ENCODE results near the gene MTSS2.

The MTSS2 gene

DNA sequence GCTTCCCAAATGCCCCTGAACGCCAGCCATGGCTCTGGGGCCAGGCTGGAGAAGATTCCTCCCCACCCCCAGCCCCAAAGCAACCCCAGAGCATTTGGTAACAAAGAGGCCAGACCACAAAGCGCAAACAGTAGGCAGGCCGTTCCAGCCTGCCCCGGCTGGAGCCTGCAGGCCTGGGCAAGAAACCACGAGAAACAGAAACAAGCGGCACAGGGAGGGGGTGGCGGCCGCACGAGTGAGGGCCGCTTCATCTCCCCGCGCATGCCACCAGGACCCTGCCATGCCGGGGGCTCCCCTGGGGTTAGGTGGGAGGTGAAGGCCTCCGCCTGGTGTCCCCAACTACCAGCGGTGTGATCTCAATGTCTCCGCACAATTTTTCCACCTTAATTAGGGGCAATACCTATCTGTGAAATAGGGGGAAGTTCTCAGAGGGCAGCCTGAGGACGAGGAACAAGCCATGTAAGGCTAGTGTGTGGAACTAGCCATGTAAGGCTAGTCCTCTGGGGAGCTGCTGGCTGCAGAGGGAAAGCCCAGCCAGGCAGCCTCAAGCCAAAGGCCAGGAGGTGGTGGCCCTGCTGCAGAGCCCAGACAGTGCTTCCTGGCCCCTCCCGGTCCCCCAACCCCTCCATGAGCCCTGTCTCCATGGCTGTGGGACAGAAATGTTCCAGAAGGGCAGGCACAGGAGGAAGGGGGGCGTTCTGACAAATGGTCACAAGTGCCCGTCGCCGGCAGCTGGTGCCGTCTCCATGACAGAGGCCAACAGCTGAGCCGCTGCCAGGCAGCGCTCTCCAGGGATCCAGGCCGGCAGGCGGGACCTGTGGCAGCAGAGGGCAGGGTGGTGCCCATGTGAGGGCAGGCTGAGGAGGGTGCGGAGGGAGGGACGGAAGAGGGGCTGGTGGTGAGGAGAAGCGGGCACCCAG, 14.5 kb upstream of the MTSS2 start:
- H3K4me3 ChIP-seq (ENCODE audit: low read depth, low read length): no peak overlapping the region
- TF ChIP-seq, protein P1, sequence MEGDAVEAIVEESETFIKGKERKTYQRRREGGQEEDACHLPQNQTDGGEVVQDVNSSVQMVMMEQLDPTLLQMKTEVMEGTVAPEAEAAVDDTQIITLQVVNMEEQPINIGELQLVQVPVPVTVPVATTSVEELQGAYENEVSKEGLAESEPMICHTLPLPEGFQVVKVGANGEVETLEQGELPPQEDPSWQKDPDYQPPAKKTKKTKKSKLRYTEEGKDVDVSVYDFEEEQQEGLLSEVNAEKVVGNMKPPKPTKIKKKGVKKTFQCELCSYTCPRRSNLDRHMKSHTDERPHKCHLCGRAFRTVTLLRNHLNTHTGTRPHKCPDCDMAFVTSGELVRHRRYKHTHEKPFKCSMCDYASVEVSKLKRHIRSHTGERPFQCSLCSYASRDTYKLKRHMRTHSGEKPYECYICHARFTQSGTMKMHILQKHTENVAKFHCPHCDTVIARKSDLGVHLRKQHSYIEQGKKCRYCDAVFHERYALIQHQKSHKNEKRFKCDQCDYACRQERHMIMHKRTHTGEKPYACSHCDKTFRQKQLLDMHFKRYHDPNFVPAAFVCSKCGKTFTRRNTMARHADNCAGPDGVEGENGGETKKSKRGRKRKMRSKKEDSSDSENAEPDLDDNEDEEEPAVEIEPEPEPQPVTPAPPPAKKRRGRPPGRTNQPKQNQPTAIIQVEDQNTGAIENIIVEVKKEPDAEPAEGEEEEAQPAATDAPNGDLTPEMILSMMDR (IDR thresholded peaks at IDR 0.05; ENCODE audit: control insufficient read depth, extremely low read depth, insufficient read depth): no peak
- no peak for DNase-seq (ENCODE audit: low read depth)

- no peak for DNase-seq (ENCODE audit: low read depth)
- TF ChIP-seq, protein P1 (IDR thresholded peaks at IDR 0.05; ENCODE audit: control insufficient read depth, extremely low read depth, insufficient read depth): no peak
Measured at GRCh38 chr16:70699696-70700095, 13.8 kb upstream of the MTSS2 start.

GRCh38 chr16:70698901-70699300, 13.0 kb upstream of the MTSS2 start:
- no peak overlapping the region for H3K4me3 ChIP-seq (ENCODE audit: low read depth, low read length)
- DNase-seq (ENCODE audit: low read depth): no peak
- TF ChIP-seq, protein P1 (IDR thresholded peaks at IDR 0.05; ENCODE audit: control insufficient read depth, extremely low read depth, insufficient read depth): no peak

More at GRCh38 chr16:70699696-70700095, 13.8 kb upstream of the MTSS2 start:
- H3K4me3 ChIP-seq (ENCODE audit: low read depth, low read length): no peak overlapping the region

DNA sequence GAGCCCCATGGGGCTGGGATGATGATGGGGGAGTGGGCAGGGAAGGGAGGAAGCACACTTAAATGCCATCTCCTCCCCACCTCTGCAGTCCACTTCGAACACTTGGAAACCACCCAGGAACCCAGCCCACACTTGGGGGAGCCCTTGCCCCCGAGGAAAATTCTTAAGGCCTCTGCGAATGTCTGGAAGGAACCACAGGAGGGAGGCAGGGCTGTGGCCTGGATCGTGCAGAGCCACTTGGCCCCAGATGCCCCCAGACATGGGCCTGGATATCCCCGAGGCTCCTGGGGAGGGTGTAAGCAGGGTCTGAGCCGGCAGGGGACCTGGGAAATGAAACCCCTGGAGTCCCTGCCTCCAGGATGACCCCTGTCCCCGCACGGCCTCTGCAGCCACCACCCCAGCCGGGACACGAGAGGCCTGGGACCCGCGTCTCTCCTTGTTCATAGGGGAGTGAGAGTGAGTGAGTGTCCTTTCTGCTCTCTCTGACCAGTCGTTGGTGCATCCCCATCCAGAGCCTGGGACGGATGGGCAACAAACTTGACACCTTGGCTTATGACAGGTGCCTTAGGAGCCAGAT, 11.8 kb upstream of the MTSS2 start:
- H3K4me3 ChIP-seq (ENCODE audit: low read depth, low read length): no peak overlapping the region
- TF ChIP-seq, protein P1 (IDR thresholded peaks at IDR 0.05; ENCODE audit: control insufficient read depth, extremely low read depth, insufficient read depth): no peak
- DNase-seq (ENCODE audit: low read depth): no peak

GRCh38 chr16:70696952-70697593, 11.2 kb upstream of the MTSS2 start:
- H3K4me3 ChIP-seq (ENCODE audit: low read depth, low read length): no peak overlapping the region
- TF ChIP-seq, protein P1 (IDR thresholded peaks at IDR 0.05; ENCODE audit: control insufficient read depth, extremely low read depth, insufficient read depth): no peak
- peak; percentile 63 for DNase-seq (ENCODE audit: low read depth)

DNA sequence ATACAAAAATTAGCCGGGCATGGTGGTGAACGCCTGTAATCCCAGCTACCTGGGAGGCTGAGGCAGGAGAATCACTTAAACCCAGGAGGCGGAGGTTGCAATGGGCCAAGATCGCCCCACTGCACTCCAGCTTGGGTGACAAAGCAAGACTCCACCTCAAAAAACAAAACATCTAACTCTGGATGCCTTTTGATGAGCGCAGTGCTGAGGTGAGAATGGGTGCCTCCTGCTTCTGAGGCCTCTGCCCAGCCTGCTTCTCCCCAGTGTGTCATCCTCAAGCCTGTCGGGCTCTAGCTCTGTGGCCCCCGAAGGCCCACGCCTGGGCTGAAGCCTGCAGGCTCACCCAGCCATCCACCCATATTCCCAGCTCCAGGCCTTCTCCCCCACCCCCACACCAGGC, 10.5 kb upstream of the MTSS2 start:
- TF ChIP-seq, protein P1 (IDR thresholded peaks at IDR 0.05; ENCODE audit: control insufficient read depth, extremely low read depth, insufficient read depth): no peak
- no peak overlapping the region for H3K4me3 ChIP-seq (ENCODE audit: low read depth, low read length)
- no peak for DNase-seq (ENCODE audit: low read depth)

Data from LNCaP clone FGC (cell line).